Sigmoid colon (tissue), 7 donors: Measurements from ENCODE around the gene ZNF792. TPM values are rescaled to one million over a fixed set of nuclear protein-coding genes. Genes with fewer than 3 reads are reported as not detected.
"Not testable (repeated sequence)": the region's sequence is repeated elsewhere in the genome, so short reads cannot be mapped to it uniquely, and the experiment has no call there.

ENCODE experiments used
- DNase-seq: peaks from one replicate; pipeline ENCODE4 v3.0.0-alpha.2; 2019
- H3K27ac ChIP-seq, 4 donors: fragments of 200-600 bp; sonication (generic); one replicate each; pipeline ENCODE4 v1.5.1; 2016 to 2019; ENCODE audit warnings: mild to moderate bottlenecking in 1 of 4
- H3K27me3 ChIP-seq, 3 donors: fragments of 200-600 bp; sonication (generic); one replicate each; pipeline ENCODE4 v1.5.1; 2019; ENCODE audit warnings: mild to moderate bottlenecking in 1 of 3
- H3K36me3 ChIP-seq, 4 donors: fragments of 200-600 bp; sonication (generic); one replicate each; pipeline ENCODE4 v1.5.1; 2016 to 2019
- H3K4me1 ChIP-seq, 4 donors: fragments of 200-600 bp; sonication (generic); one replicate each; pipeline ENCODE4 v1.5.1; 2017 to 2019
- H3K4me3 ChIP-seq, 4 donors: fragments of 200-600 bp; sonication (generic); one replicate each; pipeline ENCODE4 v1.5.1; 2017 to 2019; ENCODE audit warnings: mild to moderate bottlenecking in 2 of 4, moderate library complexity in 1 of 4
- H3K9me3 ChIP-seq, 4 donors: fragments of 200-600 bp in 3 of 4; sonication (generic) in 3 of 4; one replicate each; pipeline versions ENCODE4 v1.5.1 to v1.6.1; 2013 to 2019
- EP300 ChIP-seq, 4 donors: sonication (generic); formaldehyde crosslinking; IDR thresholded peaks; one replicate each; pipeline ENCODE4 v1.6.1; 2017; ENCODE audit warnings: antibody characterized with exemption in 4 of 4
- POLR2A ChIP-seq, 2 donors: fragments of 450-650 bp; IDR thresholded peaks; one replicate each; pipeline ENCODE4 v1.6.1; 2016; ENCODE audit warnings: antibody characterized with exemption in 2 of 2, mild to moderate bottlenecking in 2 of 2, moderate library complexity in 2 of 2
- POLR2AphosphoS5 ChIP-seq, 4 donors: sonication (generic); formaldehyde crosslinking; IDR thresholded peaks; one replicate each; pipeline ENCODE4 v1.6.1; 2017; ENCODE audit warnings: antibody characterized with exemption in 4 of 4
- WGBS, 2 donors: extraction: QIAGEN DNeasy Blood & Tissue Kit; methylation state at CpG; one replicate each; pipeline ENCODE4 v1.1.7; 2013; 5-methylcytosine and 5-hydroxymethylcytosine counted together
- intact Hi-C: fragments of 100-400 bp; cut with DNase I; formaldehyde crosslinking; loops from one replicate; pipeline ENCODE4 v1.15.1; 2023
- polyA plus RNA-seq, 3 donors: library from polyadenylated mRNA; stranded (reverse); fragments of 200-250 nt; gene quantifications; one replicate each; pipeline ENCODE4 v1.2.3, GENCODE V29; 2013
- total RNA-seq, 4 donors: library from RNA; depleted of rRNA; stranded (reverse); fragments of >200 nt; gene quantifications; one replicate each; pipeline ENCODE4 v1.1.0, GENCODE V29; 2016
- TF ChIP-seq, protein P1 (sequence below), 4 experiments: fragments of 450-650 bp in 3 of 4; fragments of 200-600 bp in 1 of 4; IDR thresholded peaks; one replicate each; pipeline ENCODE4 v1.5.1; 2016 to 2019; ENCODE audit warnings: antibody characterized with exemption in 4 of 4, mild to moderate bottlenecking in 3 of 4, moderate library complexity in 2 of 4
- donor health status: healthy with polysubstance abuse.
- donor health status: Bipolar disorder and iron deficiency.
- donor health status: healthy.

ZNF792 gene
- total and polyA plus RNA-seq, 7 donors, result 1.4 to 6.4 (median 3.1) TPM

- Histone ChIP-seq H3K4me3 (no peak overlapping the region), H3K27me3 (no peaks in the 10 kb centered on the region), H3K36me3 (no peaks in the 10 kb centered on the region), H3K9me3 (no peaks in the 10 kb centered on the region), H3K4me1 (peaks cover 0 to 10% (median 7%) of the 10 kb centered on the region in 4 donors), H3K27ac (no peak overlapping the region)
- no peak for DNase-seq
- 92 to 95% methylated on average over 6 of the region's 6 CpGs for WGBS, 2 donors
- no peak for TF ChIP-seq POLR2A (IDR thresholded peaks at IDR 0.05)
- TF ChIP-seq POLR2AphosphoS5 (IDR thresholded peaks at IDR 0.05), result no peak
- TF ChIP-seq, protein P1, sequence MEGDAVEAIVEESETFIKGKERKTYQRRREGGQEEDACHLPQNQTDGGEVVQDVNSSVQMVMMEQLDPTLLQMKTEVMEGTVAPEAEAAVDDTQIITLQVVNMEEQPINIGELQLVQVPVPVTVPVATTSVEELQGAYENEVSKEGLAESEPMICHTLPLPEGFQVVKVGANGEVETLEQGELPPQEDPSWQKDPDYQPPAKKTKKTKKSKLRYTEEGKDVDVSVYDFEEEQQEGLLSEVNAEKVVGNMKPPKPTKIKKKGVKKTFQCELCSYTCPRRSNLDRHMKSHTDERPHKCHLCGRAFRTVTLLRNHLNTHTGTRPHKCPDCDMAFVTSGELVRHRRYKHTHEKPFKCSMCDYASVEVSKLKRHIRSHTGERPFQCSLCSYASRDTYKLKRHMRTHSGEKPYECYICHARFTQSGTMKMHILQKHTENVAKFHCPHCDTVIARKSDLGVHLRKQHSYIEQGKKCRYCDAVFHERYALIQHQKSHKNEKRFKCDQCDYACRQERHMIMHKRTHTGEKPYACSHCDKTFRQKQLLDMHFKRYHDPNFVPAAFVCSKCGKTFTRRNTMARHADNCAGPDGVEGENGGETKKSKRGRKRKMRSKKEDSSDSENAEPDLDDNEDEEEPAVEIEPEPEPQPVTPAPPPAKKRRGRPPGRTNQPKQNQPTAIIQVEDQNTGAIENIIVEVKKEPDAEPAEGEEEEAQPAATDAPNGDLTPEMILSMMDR (IDR thresholded peaks at IDR 0.05), result no peak
- TF ChIP-seq EP300 (IDR thresholded peaks at IDR 0.05), result no peak
- intact Hi-C loops, result loop anchor here (5.0 to 10.0 kb wide), 2 partner anchors 123 to 155 kb away; no protein-coding TSS in a partner anchor
Observed at GRCh38 chr19:34969721-34970120, 5.7 kb upstream of the ZNF792 start.

DNA sequence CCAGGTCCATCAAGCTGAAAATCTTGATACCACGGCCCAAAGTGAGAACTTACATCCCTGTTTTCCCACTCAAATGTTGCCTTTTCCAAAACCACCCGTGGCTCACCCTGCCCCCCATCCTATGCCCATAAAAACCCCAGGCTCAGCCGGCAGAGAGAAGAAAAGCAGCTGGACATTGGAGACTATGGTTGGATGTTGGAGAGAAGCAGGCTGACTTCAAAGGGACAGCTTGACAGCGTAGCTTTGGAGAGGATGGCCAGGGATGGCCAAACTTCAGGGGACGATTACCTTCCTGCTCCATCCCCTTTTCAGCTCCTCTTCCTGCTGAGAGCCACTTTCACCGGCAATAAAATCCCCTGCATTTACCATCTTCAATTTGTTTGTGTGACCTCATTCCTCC lies 3.5 kb upstream of the ZNF792 start:
- Histone ChIP-seq H3K36me3 (no peaks in the 10 kb centered on the region), H3K27ac (no peak overlapping the region), H3K27me3 (no peaks in the 10 kb centered on the region), H3K4me3 (no peak overlapping the region), H3K9me3 (no peaks in the 10 kb centered on the region), H3K4me1 (peaks cover 0 to 20% (median 8%) of the 10 kb centered on the region in 4 donors)
- DNase-seq, result no peak
- 76 to 87% methylated on average over 6 of the region's 6 CpGs for WGBS, 2 donors
- TF ChIP-seq POLR2AphosphoS5 (IDR thresholded peaks at IDR 0.05) (no peak), EP300 (IDR thresholded peaks at IDR 0.05) (no peak), POLR2A (IDR thresholded peaks at IDR 0.05) (no peak)
- TF ChIP-seq, protein P1 (IDR thresholded peaks at IDR 0.05), result no peak
- intact Hi-C loops, result no loop called here

- H3K4me3 ChIP-seq, DNase-seq, intact Hi-C loops, H3K27ac ChIP-seq, H3K9me3 ChIP-seq, H3K27me3 ChIP-seq, H3K36me3 ChIP-seq: not testable (repeated sequence)
- peaks cover 0 to 29% (median 18%) of the 10 kb centered on the region in 4 donors for H3K4me1 ChIP-seq
- 71 to 79% methylated on average over 5 of the region's 5 CpGs for WGBS, 2 donors
Observed at GRCh38 chr19:34965505-34965904, 1.5 kb upstream of the ZNF792 start.

DNA sequence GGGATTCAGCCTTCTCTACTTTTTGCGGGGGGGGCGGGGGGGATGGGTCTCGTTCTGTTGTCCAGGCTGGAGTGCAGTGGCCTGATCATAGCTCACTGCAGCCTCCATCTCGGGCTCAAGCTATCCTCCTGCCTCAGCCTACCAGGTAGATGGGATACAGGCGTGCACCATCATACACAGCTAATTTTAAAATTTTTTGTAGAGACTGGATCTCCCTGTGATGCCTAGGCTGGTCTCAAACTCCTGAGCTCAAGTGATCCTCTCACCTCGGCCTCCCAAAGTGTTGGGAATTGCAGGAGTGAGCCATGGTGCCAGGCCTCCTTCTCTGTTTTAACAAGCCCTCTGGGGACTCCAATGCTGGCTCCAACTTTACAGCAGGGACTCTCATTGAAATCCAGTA lies 569 bp upstream of the ZNF792 start:
- H3K9me3 ChIP-seq, result peaks cover 2 to 5% (median 4%) of the 10 kb centered on the region in 4 donors
- no peak for DNase-seq
- peaks cover 6 to 15% (median 8%) of the 10 kb centered on the region in 4 donors for H3K36me3 ChIP-seq
- H3K4me1 ChIP-seq, result peaks cover 0 to 29% (median 18%) of the 10 kb centered on the region in 4 donors
- TF ChIP-seq POLR2AphosphoS5 (IDR thresholded peaks at IDR 0.05), result no peak
- no peak for TF ChIP-seq EP300 (IDR thresholded peaks at IDR 0.05)
- TF ChIP-seq POLR2A (IDR thresholded peaks at IDR 0.05), result no peak
- TF ChIP-seq, protein P1 (IDR thresholded peaks at IDR 0.05), result no peak
- peak overlapping the region in 1 of 4 donors; percentile 73 for H3K27ac ChIP-seq
- H3K4me3 ChIP-seq, result peak overlapping the region in 2 of 4 donors; percentile 90 to 99
- WGBS, 2 donors, result 52 to 64% methylated on average over 6 of the region's 6 CpGs
- no peaks in the 10 kb centered on the region for H3K27me3 ChIP-seq
- intact Hi-C loops, result no loop called here

- Histone ChIP-seq H3K9me3 (peaks cover 17 to 21% (median 19%) of the 10 kb centered on the region in 4 donors), H3K27ac (peak overlapping the region; percentile 68 to 75 (median 74)), H3K4me3 (peak overlapping the region; percentile 90 to 99 (median 96)), H3K27me3 (no peaks in the 10 kb centered on the region), H3K4me1 (peaks cover 0 to 29% (median 18%) of the 10 kb centered on the region in 4 donors), H3K36me3 (peaks cover 22 to 32% (median 23%) of the 10 kb centered on the region in 4 donors)
- WGBS, 2 donors, result 31 to 32% methylated on average over 14 of the region's 14 CpGs
- intact Hi-C loops, result no loop called here
- TF ChIP-seq, protein P1 (IDR thresholded peaks at IDR 0.05), result no peak
- TF ChIP-seq POLR2AphosphoS5 (IDR thresholded peaks at IDR 0.05) (no peak), EP300 (IDR thresholded peaks at IDR 0.05) (no peak), POLR2A (IDR thresholded peaks at IDR 0.05) (no peak)
- DNase-seq, result no peak
Observed at GRCh38 chr19:34962687-34963572, 1.1 kb downstream of the ZNF792 start.
